ENCODE data around the gene ZNF22. TPM values are rescaled to one million over a fixed set of nuclear protein-coding genes. Genes with fewer than 3 reads are reported as not detected.

Gene ZNF22
- total and polyA plus RNA-seq, 2 experiments from 2014 or later: 25.9 to 32.2 TPM

DNA sequence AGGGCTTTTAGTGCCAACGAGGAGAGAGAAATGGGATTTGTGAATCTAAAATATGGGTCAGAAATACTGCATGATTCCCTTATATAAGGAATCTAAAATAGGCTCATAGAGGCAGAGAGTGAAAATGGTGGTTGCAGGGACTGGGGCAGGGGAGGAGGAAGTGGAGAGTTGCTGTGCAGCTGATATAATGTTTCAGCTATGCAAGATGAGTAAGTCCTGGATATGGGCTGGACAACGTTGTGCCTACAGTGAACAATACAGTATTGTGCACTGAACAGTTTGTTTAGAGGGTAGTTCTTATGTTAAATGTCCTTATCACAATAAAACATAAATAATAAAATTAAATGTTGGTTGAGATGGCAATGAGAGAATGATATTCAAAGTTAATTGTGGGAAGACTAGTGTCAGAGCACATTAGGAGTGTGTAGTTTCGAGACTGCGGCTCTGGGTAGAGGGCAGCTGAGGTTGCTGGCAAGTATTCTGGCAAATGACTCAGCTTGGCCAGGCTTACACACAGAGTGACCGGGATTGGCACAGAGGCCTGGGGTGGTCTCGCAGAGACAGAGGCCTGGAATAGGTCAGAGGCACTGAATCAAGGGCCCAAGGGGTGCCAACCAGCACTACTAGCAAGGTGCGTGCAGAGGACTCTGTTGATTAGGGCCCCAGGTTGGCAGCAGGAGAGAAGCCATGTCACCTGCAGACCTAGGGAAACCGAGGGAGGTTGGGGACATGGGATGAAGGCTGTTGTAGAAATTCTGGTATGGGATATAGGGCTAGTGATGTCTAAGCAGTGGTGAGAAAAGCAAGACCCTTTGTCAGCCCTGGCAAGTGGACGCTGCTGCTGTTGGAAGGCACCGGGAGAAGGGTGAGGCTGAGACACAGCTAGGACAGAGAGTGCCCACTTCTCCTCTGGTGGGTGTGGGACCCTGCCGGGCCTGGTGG, 19.3 kb upstream of the ZNF22 start:
- Histone ChIP-seq H3K27me3 (no peaks in the 10 kb centered on the region), H3K4me3 (no peak overlapping the region), H3K36me3 (replicated peaks; ENCODE audit: insufficient read depth, low read depth) (no peaks in the 10 kb centered on the region), H3K4me2 (peak overlapping the region; percentile 25), H4K20me1 (ENCODE audit: insufficient read depth, poor library complexity, severe bottlenecking) (no peaks in the 10 kb centered on the region), H3K27ac (peak overlapping the region; percentile 78), H3K4me1 (ENCODE audit: insufficient read depth) (peaks cover 63% of the 10 kb centered on the region), H3K79me2 (peaks cover 4% of the 10 kb centered on the region), H2AFZ (no peak overlapping the region), H3K9me3 (ENCODE audit: low read depth) (no peaks in the 10 kb centered on the region), H3K9me2 (replicated peaks; ENCODE audit: insufficient read depth) (no peaks in the 10 kb centered on the region)
- 85% methylated on average over 11 of the region's 11 CpGs for WGBS (ENCODE audit: low lambda C conversion rate, missing lambda C conversion rate)
- no peak for TF ChIP-seq EZH2 (IDR thresholded peaks at IDR 0.05; ENCODE audit: borderline replicate concordance)
- TF ChIP-seq EZH2phosphoT487 (IDR thresholded peaks at IDR 0.05; ENCODE audit: low read depth, severe bottlenecking, unreplicated experiment): no peak
- TF ChIP-seq, protein P1, sequence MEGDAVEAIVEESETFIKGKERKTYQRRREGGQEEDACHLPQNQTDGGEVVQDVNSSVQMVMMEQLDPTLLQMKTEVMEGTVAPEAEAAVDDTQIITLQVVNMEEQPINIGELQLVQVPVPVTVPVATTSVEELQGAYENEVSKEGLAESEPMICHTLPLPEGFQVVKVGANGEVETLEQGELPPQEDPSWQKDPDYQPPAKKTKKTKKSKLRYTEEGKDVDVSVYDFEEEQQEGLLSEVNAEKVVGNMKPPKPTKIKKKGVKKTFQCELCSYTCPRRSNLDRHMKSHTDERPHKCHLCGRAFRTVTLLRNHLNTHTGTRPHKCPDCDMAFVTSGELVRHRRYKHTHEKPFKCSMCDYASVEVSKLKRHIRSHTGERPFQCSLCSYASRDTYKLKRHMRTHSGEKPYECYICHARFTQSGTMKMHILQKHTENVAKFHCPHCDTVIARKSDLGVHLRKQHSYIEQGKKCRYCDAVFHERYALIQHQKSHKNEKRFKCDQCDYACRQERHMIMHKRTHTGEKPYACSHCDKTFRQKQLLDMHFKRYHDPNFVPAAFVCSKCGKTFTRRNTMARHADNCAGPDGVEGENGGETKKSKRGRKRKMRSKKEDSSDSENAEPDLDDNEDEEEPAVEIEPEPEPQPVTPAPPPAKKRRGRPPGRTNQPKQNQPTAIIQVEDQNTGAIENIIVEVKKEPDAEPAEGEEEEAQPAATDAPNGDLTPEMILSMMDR (IDR thresholded peaks at IDR 0.05; ENCODE audit: poor library complexity): no peak
- DNase-seq (ENCODE audit: low spot score): peak; percentile 70

DNA sequence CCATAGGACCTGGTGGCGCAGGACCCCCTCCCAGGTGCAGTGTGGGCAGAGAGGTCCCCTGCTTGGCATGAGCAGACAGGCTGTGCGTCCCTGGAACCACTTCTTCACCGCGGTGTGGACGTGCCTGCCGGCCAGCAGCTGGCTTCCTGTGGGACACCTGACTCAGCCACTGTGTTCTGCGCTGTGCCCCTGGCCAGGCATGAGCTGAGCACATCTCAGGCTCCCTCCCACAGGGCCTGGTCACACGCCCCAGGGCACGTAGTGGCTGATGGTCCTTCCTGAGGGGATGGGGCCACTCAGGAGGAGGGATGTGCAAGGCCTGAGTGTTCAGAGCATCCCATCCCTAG, 18.6 kb upstream of the ZNF22 start:
- Histone ChIP-seq H3K36me3 (replicated peaks; ENCODE audit: insufficient read depth, low read depth) (no peaks in the 10 kb centered on the region), H4K20me1 (ENCODE audit: insufficient read depth, poor library complexity, severe bottlenecking) (no peaks in the 10 kb centered on the region), H3K9me3 (ENCODE audit: low read depth) (no peaks in the 10 kb centered on the region), H2AFZ (no peak overlapping the region), H3K9me2 (replicated peaks; ENCODE audit: insufficient read depth) (no peaks in the 10 kb centered on the region), H3K27ac (no peak overlapping the region), H3K4me2 (no peak overlapping the region), H3K79me2 (peaks cover 3% of the 10 kb centered on the region), H3K27me3 (no peaks in the 10 kb centered on the region), H3K4me3 (no peak overlapping the region), H3K4me1 (ENCODE audit: insufficient read depth) (peaks cover 61% of the 10 kb centered on the region)
- TF ChIP-seq, protein P1 (IDR thresholded peaks at IDR 0.05; ENCODE audit: poor library complexity): no peak
- TF ChIP-seq EZH2 (IDR thresholded peaks at IDR 0.05; ENCODE audit: borderline replicate concordance): no peak
- no peak for TF ChIP-seq EZH2phosphoT487 (IDR thresholded peaks at IDR 0.05; ENCODE audit: low read depth, severe bottlenecking, unreplicated experiment)
- 94% methylated on average over 9 of the region's 9 CpGs for WGBS (ENCODE audit: low lambda C conversion rate, missing lambda C conversion rate)
- DNase-seq (ENCODE audit: low spot score): no peak

DNA sequence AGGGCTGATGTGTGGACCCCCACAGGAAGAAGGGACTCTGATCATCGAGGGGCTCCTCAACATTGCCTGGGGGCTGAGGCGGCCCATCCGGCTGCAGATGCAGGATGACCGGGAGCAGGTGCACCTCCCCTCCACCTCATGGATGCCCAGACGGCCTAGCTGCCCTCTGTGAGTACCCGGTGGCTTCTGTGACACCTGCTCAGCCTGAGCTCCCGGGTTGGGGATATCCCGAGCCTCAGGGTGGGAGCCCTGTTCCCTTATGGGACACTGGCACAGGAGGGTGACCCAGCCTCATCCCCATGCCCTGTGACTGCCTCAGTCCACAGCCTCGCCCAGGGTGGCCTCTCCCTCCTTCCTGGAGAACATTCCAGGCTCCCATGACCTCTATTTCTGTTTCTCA, 18.2 kb upstream of the ZNF22 start:
- Histone ChIP-seq H3K27ac (no peak overlapping the region), H3K36me3 (replicated peaks; ENCODE audit: insufficient read depth, low read depth) (no peaks in the 10 kb centered on the region), H3K4me1 (ENCODE audit: insufficient read depth) (peaks cover 57% of the 10 kb centered on the region), H3K4me3 (no peak overlapping the region), H3K9me2 (replicated peaks; ENCODE audit: insufficient read depth) (no peaks in the 10 kb centered on the region), H3K9me3 (ENCODE audit: low read depth) (no peaks in the 10 kb centered on the region), H3K79me2 (no peaks in the 10 kb centered on the region), H2AFZ (no peak overlapping the region), H3K27me3 (no peaks in the 10 kb centered on the region), H3K4me2 (no peak overlapping the region), H4K20me1 (ENCODE audit: insufficient read depth, poor library complexity, severe bottlenecking) (no peaks in the 10 kb centered on the region)
- WGBS (ENCODE audit: low lambda C conversion rate, missing lambda C conversion rate): 99% methylated on average over 9 of the region's 9 CpGs
- no peak for DNase-seq (ENCODE audit: low spot score)
- TF ChIP-seq, protein P1 (IDR thresholded peaks at IDR 0.05; ENCODE audit: poor library complexity): no peak
- TF ChIP-seq EZH2 (IDR thresholded peaks at IDR 0.05; ENCODE audit: borderline replicate concordance) (no peak), EZH2phosphoT487 (IDR thresholded peaks at IDR 0.05; ENCODE audit: low read depth, severe bottlenecking, unreplicated experiment) (no peak)

All from hepatocyte (in vitro differentiated cells).